AG04450 (cell line): ENCODE data around the gene SMO. TPM values are rescaled to one million over a fixed set of nuclear protein-coding genes. Genes with fewer than 3 reads are reported as not detected.

Source experiments
- CTCF ChIA-PET: fragments of 300-600, 350-600 bp; formaldehyde crosslinking; extraction: SDS; loops from one replicate; lab custom pipeline; 2022; ENCODE audit warnings: antibody characterized with exemption, inconsistent platforms; lab: Charles Lee
- POLR2A ChIA-PET: fragments of 350-600 bp; formaldehyde crosslinking; extraction: SDS; loops from one replicate; lab custom pipeline; 2021; ENCODE audit warnings: antibody characterized with exemption, inconsistent platforms; lab: Yijun Ruan, JAX
- DNase-seq: peaks from one replicate; pipeline ENCODE4 v3.0.0-alpha.2; 2011; ENCODE audit warnings: low read depth, low spot score
- H3K27ac ChIP-seq: one replicate; pipeline ENCODE4 v1.5.1; 2012; ENCODE audit warnings: low read depth, low read length, control low read depth
- H3K27me3 ChIP-seq: one replicate; pipeline ENCODE4 v1.6.0; 2012; ENCODE audit warnings: low read length; ENCODE audit not compliant: control insufficient read depth, insufficient read depth
- H3K4me3 ChIP-seq: 2 replicates; pipeline ENCODE4 v1.5.1; 2011; ENCODE audit warnings: mild to moderate bottlenecking, low read depth, low read length, control low read depth
- H3K9me3 ChIP-seq: 2 replicates; pipeline ENCODE4 v1.5.1; 2012; ENCODE audit warnings: low read length; ENCODE audit not compliant: control insufficient read depth, insufficient read depth
- polyA plus RNA-seq: library from polyadenylated mRNA; depleted of rRNA; stranded (reverse); fragments of >200 nt; gene quantifications from 2 replicates; pipeline ENCODE4 v1.2.3, GENCODE V29; 2011
- TF ChIP-seq, protein P1 (sequence below): IDR thresholded peaks from 2 replicates; pipeline ENCODE4 v1.5.1; 2011; ENCODE audit warnings: low read depth, low read length, control low read depth, inconsistent platforms

The SMO gene
- polyA plus RNA-seq, 1 experiment: 20.8 TPM

DNA sequence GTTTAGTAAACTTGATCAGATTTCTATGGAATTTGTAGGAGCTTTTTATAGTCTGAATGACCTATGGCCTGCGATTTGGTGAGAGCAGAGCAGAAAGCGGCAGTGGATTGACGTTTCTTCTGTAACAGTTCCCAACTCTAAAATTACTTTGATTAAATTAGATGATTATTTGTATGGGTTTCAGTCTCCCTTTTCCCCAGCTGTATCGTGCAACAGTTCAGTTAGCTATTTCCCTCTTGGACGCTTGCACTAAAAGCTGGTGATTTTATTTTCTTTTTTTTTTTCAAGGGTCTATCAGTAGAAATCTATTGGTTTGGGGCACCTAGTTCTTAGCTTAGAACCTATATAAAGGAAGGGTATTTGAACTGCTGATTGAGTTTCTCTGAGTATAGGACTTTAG lies 43.2 kb downstream of the SMO start:
- no peak for DNase-seq
- TF ChIP-seq, protein P1, sequence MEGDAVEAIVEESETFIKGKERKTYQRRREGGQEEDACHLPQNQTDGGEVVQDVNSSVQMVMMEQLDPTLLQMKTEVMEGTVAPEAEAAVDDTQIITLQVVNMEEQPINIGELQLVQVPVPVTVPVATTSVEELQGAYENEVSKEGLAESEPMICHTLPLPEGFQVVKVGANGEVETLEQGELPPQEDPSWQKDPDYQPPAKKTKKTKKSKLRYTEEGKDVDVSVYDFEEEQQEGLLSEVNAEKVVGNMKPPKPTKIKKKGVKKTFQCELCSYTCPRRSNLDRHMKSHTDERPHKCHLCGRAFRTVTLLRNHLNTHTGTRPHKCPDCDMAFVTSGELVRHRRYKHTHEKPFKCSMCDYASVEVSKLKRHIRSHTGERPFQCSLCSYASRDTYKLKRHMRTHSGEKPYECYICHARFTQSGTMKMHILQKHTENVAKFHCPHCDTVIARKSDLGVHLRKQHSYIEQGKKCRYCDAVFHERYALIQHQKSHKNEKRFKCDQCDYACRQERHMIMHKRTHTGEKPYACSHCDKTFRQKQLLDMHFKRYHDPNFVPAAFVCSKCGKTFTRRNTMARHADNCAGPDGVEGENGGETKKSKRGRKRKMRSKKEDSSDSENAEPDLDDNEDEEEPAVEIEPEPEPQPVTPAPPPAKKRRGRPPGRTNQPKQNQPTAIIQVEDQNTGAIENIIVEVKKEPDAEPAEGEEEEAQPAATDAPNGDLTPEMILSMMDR: no peak
- ChIA-PET POLR2A (no interaction called here), CTCF (interaction anchor here (1.0 to 3.2 kb wide), 6 partner anchors 13 to 68 kb away, joined by 3 to 17 read pairs (median 4); no protein-coding TSS in a partner anchor)
- Histone ChIP-seq H3K9me3 (no peaks in the 10 kb centered on the region), H3K27me3 (no peaks in the 10 kb centered on the region), H3K4me3 (no peak overlapping the region), H3K27ac (no peak overlapping the region)

DNA sequence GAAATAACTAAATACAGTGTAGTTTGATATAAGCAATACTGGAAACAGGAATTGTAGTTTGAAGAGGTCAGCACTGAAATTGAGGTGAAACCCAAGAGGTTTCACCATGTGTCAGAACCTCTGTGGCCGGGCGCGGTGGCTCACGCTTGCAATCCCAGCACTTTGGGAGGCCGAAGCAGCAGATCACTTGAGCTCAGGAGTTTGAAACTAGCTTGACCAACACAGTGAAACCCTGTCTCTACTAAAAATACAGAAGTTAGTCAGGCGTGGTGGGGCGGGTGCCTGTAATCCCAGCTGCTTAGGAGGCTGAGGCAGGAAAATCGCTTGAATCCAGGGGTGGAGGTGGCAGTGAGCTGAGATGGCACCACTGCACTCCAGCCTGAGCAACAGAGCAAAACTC lies 50.1 kb downstream of the SMO start:
- no peak overlapping the region for H3K27ac ChIP-seq
- ChIA-PET CTCF (interaction anchor here (1.0 to 2.4 kb wide), 3 partner anchors 20 to 139 kb away, joined by 4 to 7 read pairs (median 4); no protein-coding TSS in a partner anchor), POLR2A (no interaction called here)
- no peak overlapping the region for H3K4me3 ChIP-seq
- TF ChIP-seq, protein P1: no peak
- H3K27me3 ChIP-seq: no peaks in the 10 kb centered on the region
- no peaks in the 10 kb centered on the region for H3K9me3 ChIP-seq
- no peak for DNase-seq

DNA sequence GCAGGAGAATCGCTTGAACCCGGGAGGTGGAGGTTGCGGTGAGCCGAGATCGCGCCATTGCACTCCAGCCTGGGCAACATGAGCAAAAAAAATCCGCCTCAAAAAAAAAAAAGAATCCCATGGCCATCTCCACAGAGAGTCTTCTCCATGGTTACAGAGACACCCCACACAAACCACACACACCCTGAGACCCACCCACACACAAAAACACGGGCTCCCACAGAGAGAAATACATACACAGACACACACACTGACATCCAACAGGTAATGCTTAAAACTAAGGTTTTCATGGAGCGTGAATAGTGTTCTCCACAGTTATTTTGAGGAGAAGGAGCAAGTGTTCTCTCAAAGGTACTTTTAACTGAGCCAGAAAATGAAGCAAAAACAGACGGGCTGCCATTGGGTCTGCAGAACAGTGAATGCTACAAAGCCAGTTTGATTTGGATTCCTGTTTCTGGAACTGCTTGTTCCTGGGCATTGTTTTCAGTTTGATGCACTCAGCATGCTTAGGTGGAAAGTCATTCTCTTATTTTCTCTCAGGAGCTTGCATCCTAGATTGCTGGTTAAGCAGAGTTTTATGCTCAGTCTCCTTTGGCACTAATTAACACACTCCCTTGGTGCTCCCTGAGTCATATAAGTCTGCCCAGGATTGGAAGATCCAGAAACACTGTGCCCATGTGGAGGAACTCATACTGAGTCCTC lies 51.8 kb downstream of the SMO start:
- CTCF ChIA-PET: no interaction called here
- H3K27ac ChIP-seq: no peak overlapping the region
- TF ChIP-seq, protein P1: no peak

DNA sequence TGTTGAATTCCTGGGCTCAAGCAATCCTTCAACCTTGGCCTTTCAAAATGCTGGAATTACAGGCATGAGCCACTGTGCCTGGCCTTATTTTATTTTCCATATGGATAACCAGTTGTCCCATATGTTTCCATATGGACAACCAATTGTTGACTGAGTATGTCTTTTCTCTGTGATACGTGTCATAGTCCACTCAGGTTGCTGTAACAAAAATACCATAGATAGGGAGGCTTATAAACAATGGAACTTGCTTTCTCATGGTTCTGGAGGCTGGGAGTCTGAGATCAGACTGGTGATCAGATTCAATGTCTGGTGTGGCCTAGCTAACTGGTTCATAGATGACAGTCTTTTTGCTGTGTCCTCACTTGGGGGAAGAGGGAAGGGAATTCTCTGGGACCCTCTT lies 55.8 kb downstream of the SMO start:
- Histone ChIP-seq H3K27me3 (no peaks in the 10 kb centered on the region), H3K4me3 (no peak overlapping the region), H3K9me3 (no peaks in the 10 kb centered on the region), H3K27ac (no peak overlapping the region)
- TF ChIP-seq, protein P1: no peak
- no peak for DNase-seq
- POLR2A ChIA-PET: interaction anchor here (0.7 kb wide), 1 partner anchor 19 kb away, joined by 4 read pairs; the partner anchor contains the start of gene AHCYL2
- CTCF ChIA-PET: no interaction called here

More for the DNA sequence above, 51.8 kb downstream of the SMO start:
- Histone ChIP-seq H3K9me3 (no peaks in the 10 kb centered on the region), H3K4me3 (no peak overlapping the region), H3K27me3 (no peaks in the 10 kb centered on the region)
- POLR2A ChIA-PET: no interaction called here
- DNase-seq: no peak

DNA sequence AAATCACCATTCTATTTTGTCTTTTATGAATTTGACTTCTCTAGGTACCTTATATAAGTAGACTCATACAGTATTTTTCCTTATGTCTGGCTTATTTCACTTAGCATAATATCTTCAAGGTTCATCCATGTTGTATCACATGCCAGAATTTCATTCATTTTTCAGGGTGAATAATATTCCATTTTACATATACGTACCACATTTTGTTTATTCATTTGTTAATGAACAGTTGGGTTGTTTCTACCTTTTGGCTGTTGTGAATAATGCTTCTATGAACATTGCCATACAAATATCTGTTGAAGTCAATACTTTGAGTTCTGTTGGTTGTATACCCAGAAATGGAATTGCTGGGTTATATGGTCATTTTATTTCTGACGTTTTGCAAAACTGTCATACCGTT lies 57.1 kb downstream of the SMO start:
- CTCF ChIA-PET: no interaction called here
- TF ChIP-seq, protein P1: no peak
- POLR2A ChIA-PET: no interaction called here

More for the DNA sequence above, 57.1 kb downstream of the SMO start:
- no peaks in the 10 kb centered on the region for H3K9me3 ChIP-seq
- H3K27ac ChIP-seq: no peak overlapping the region
- no peak overlapping the region for H3K4me3 ChIP-seq
- H3K27me3 ChIP-seq: no peaks in the 10 kb centered on the region
- DNase-seq: no peak
